Ishikawa (cell line): ENCODE measurements around the gene PCGF2.

Experiments used
- CEBPB ChIP-seq: IDR thresholded peaks from 2 replicates; pipeline ENCODE4 v1.6.1; 2012
- CREB1 ChIP-seq: IDR thresholded peaks from 2 replicates; pipeline ENCODE4 v1.6.1; 2012; ENCODE audit warnings: low read depth
- EGR1 ChIP-seq: IDR thresholded peaks from 2 replicates; pipeline ENCODE4 v1.6.1; 2012
- EP300 ChIP-seq: IDR thresholded peaks from 2 replicates; pipeline ENCODE4 v1.6.1; 2012; ENCODE audit warnings: borderline replicate concordance
- FOXM1 ChIP-seq: IDR thresholded peaks from 2 replicates; pipeline ENCODE4 v1.6.1; 2012; ENCODE audit warnings: low read depth, borderline replicate concordance
- MAX ChIP-seq: IDR thresholded peaks from 2 replicates; pipeline ENCODE4 v1.6.1; 2012
- NFIC ChIP-seq: IDR thresholded peaks from 2 replicates; pipeline ENCODE4 v1.6.1; 2012
- RAD21 ChIP-seq: IDR thresholded peaks from 2 replicates; pipeline ENCODE4 v1.6.1; 2012; ENCODE audit warnings: low read depth
- REST ChIP-seq: IDR thresholded peaks from 2 replicates; pipeline ENCODE4 v1.6.1; 2012; ENCODE audit warnings: low read depth, mild to moderate bottlenecking
- TAF1 ChIP-seq: IDR thresholded peaks from 2 replicates; pipeline ENCODE4 v1.6.1; 2012; ENCODE audit warnings: low read depth, mild to moderate bottlenecking
- TCF12 ChIP-seq: IDR thresholded peaks from 2 replicates; pipeline ENCODE4 v1.6.1; 2012; ENCODE audit warnings: low read depth
- TEAD4 ChIP-seq: IDR thresholded peaks from 2 replicates; pipeline ENCODE4 v1.6.1; 2012
- USF1 ChIP-seq: IDR thresholded peaks from 2 replicates; pipeline ENCODE4 v1.6.1; 2012
- YY1 ChIP-seq: IDR thresholded peaks from 2 replicates; pipeline ENCODE4 v1.6.1; 2012; ENCODE audit warnings: low read depth
- ZBTB7A ChIP-seq: IDR thresholded peaks from 2 replicates; pipeline ENCODE4 v1.6.1; 2012; ENCODE audit warnings: low read depth

PCGF2 gene

GRCh38 chr17:38732376-38733281 is 15.5 kb downstream of the PCGF2 start:
- TF ChIP-seq CREB1 (no peak), CEBPB (no peak), USF1 (peak; percentile 57)

GRCh38 chr17:38731526-38732294 is 16.4 kb downstream of the PCGF2 start:
- TF ChIP-seq CREB1 = no peak
- no peak for TF ChIP-seq NFIC
- no peak for TF ChIP-seq YY1
- no peak for TF ChIP-seq REST
- no peak for TF ChIP-seq EGR1
- TF ChIP-seq MAX = no peak
- TF ChIP-seq CEBPB = no peak
- no peak for TF ChIP-seq TAF1
- no peak for TF ChIP-seq FOXM1
- TF ChIP-seq TEAD4 = no peak
- no peak for TF ChIP-seq USF1
- no peak for TF ChIP-seq RAD21
- no peak for TF ChIP-seq TCF12
- no peak for TF ChIP-seq EP300

GRCh38 chr17:38730526-38731379 is 17.4 kb downstream of the PCGF2 start:
- 0 out of 2 replicates have a peak, but pooled peaks have one; percentile 16 for TF ChIP-seq MAX
- TF ChIP-seq FOXM1 = no peak
- peak; percentile 52; the same call in 1 of the 2 replicates for TF ChIP-seq NFIC
- no peak; the same call in 1 of the 2 replicates for TF ChIP-seq ZBTB7A

- TF ChIP-seq USF1 (no peak), TAF1 (peak; percentile 31; the same call in 1 of the 2 replicates), EGR1 (peak; percentile 3), NFIC (no peak), RAD21 (peak; percentile 26; the same call in 1 of the 2 replicates), ZBTB7A (peak; percentile 60; the same call in 1 of the 2 replicates)
Measured at GRCh38 chr17:38729886-38730525, 18.1 kb downstream of the PCGF2 start, which contains the start of gene CISD3. CISD3 (plus strand) TSS chr17:38730341; CDS start chr17:38730359, 18 bp downstream.

- TF ChIP-seq EGR1 (peak; percentile 66), ZBTB7A (no peak), CEBPB (no peak), MAX (no peak), TAF1 (no peak), YY1 (no peak), RAD21 (no peak), EP300 (no peak)
Measured at GRCh38 chr17:38729368-38729885, 18.7 kb downstream of the PCGF2 start.
